Ishikawa (cell line): ENCODE results near the gene IZUMO3.

ENCODE experiments used
- CEBPB ChIP-seq: IDR thresholded peaks from 2 replicates; pipeline ENCODE4 v1.6.1; 2012
- CREB1 ChIP-seq: IDR thresholded peaks from 2 replicates; pipeline ENCODE4 v1.6.1; 2012; ENCODE audit warnings: low read depth
- EGR1 ChIP-seq: IDR thresholded peaks from 2 replicates; pipeline ENCODE4 v1.6.1; 2012
- EP300 ChIP-seq: IDR thresholded peaks from 2 replicates; pipeline ENCODE4 v1.6.1; 2012; ENCODE audit warnings: borderline replicate concordance
- FOXM1 ChIP-seq: IDR thresholded peaks from 2 replicates; pipeline ENCODE4 v1.6.1; 2012; ENCODE audit warnings: low read depth, borderline replicate concordance
- NFIC ChIP-seq: IDR thresholded peaks from 2 replicates; pipeline ENCODE4 v1.6.1; 2012
- RAD21 ChIP-seq: IDR thresholded peaks from 2 replicates; pipeline ENCODE4 v1.6.1; 2012; ENCODE audit warnings: low read depth
- REST ChIP-seq: IDR thresholded peaks from 2 replicates; pipeline ENCODE4 v1.6.1; 2012; ENCODE audit warnings: low read depth, mild to moderate bottlenecking
- TAF1 ChIP-seq: IDR thresholded peaks from 2 replicates; pipeline ENCODE4 v1.6.1; 2012; ENCODE audit warnings: low read depth, mild to moderate bottlenecking
- TCF12 ChIP-seq: IDR thresholded peaks from 2 replicates; pipeline ENCODE4 v1.6.1; 2012; ENCODE audit warnings: low read depth
- TEAD4 ChIP-seq: IDR thresholded peaks from 2 replicates; pipeline ENCODE4 v1.6.1; 2012
- USF1 ChIP-seq: IDR thresholded peaks from 2 replicates; pipeline ENCODE4 v1.6.1; 2012
- YY1 ChIP-seq: IDR thresholded peaks from 2 replicates; pipeline ENCODE4 v1.6.1; 2012; ENCODE audit warnings: low read depth
- ZBTB7A ChIP-seq: IDR thresholded peaks from 2 replicates; pipeline ENCODE4 v1.6.1; 2012; ENCODE audit warnings: low read depth
- TF ChIP-seq, protein P1 (sequence below): IDR thresholded peaks from 2 replicates; pipeline ENCODE4 v1.6.1; 2012

Gene IZUMO3

DNA sequence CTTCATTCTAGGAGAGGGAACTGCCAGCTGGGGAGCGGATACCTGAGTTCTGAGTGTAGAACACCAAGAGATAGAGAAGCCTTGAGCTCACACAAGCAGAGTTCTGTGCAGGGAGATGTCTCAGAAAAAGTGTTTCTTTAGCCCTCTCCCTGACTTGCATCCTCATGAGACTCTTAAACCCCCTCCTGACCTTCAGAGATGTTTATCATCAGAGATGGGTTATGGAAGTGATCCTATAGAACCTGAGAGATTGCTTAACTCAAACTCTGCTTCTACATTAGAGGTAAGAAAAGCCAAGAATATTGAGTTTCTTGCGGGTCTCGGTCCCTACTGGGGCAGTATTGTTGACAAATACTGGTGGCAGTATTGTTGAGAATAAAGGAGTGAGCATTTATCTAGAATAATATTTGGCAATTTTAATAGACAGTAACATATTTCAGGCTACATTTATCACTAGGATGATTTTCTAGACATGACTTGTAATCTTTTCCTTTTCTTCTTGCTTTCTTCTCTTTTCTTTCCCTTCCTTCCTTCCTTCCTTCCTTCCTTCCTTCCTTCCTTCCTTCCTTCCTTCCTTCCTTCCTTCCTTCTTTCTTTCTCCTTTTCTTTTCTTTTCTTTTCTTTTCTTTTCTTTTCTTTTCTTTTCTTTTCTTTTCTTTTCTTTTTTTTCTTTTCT is at the start of gene IZUMO3:
Gene IZUMO3 (minus strand): TSS at position 51 of the 676 bp plus-strand sequence. CDS start 248 bp downstream, outside the sequence.
- TF ChIP-seq TAF1 = no peak
- no peak for TF ChIP-seq FOXM1
- no peak for TF ChIP-seq TCF12
- TF ChIP-seq TEAD4 = no peak
- no peak for TF ChIP-seq EGR1
- TF ChIP-seq EP300 = no peak
- no peak for TF ChIP-seq RAD21
- TF ChIP-seq ZBTB7A = no peak
- no peak for TF ChIP-seq NFIC
- no peak for TF ChIP-seq USF1
- TF ChIP-seq, protein P1, sequence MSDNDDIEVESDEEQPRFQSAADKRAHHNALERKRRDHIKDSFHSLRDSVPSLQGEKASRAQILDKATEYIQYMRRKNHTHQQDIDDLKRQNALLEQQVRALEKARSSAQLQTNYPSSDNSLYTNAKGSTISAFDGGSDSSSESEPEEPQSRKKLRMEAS = no peak
- TF ChIP-seq YY1 = no peak
- TF ChIP-seq CREB1 = no peak
- TF ChIP-seq CEBPB = no peak
- no peak for TF ChIP-seq REST

DNA sequence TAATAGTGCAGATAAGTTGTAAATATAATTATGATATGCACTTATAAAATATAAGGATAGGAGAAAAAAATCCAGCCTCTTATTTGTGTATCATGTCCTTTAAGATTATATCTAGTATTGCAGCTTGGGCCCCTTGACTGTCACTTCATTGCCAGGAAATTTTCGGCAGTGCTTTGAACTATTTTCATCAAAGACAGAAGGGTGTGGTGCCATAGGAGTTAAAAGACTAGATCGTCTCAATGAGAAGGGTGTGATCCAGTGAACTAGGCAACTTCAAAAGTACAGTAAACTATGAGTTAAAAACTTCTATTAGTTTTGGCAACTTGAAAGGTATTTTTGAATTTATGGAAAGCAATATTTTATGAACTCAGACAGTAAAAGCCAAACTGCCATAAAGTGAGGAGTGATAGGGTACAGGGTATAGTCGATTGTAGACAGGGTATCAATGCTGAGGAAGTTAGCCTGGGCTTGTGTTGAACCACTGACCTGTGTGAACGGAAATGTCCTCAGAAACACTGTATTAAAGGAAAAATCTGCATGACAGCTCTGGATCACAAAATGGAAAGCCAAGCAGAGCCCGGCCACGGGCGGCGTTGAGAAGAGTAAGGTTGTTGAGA is 48.6 kb upstream of the IZUMO3 start:
- TF ChIP-seq, protein P1 = no peak
- no peak for TF ChIP-seq CREB1
- no peak for TF ChIP-seq USF1
- no peak for TF ChIP-seq YY1
- no peak for TF ChIP-seq EGR1
- no peak for TF ChIP-seq TCF12
- no peak for TF ChIP-seq TEAD4
- no peak for TF ChIP-seq FOXM1
- TF ChIP-seq RAD21 = no peak

GRCh38 chr9:24590432-24590831 is 44.7 kb upstream of the IZUMO3 start:
- TF ChIP-seq USF1 (no peak), CREB1 (no peak), TCF12 (no peak), REST (no peak), YY1 (no peak), TEAD4 (no peak), EP300 (no peak), CEBPB (no peak), ZBTB7A (no peak), RAD21 (no peak), NFIC (no peak), FOXM1 (no peak), EGR1 (no peak), TAF1 (no peak)
- TF ChIP-seq, protein P1 = no peak

DNA sequence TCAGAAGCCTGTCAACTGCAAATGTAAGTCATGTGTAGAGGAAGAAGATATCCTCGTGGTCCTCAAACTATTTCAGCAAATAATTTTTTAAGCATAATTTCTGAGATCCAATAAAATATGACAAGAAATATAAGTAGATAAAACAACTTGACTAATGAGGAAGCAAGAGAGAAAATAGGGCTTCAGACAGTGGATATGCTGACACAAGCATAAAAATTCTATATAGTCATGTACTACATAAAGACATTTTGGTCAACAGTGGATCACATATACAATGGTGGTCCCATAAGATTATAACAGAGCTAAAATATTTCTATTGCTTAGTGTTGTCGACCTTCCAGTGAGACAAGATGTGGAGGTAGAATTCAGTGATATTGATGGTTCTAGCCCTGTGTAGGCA is 42.2 kb upstream of the IZUMO3 start:
- TF ChIP-seq REST = no peak
- no peak for TF ChIP-seq RAD21
- TF ChIP-seq, protein P1 = no peak
- TF ChIP-seq CEBPB = no peak
- TF ChIP-seq TAF1 = no peak
- TF ChIP-seq USF1 = no peak
- no peak for TF ChIP-seq FOXM1
- TF ChIP-seq CREB1 = no peak
- no peak for TF ChIP-seq YY1
- no peak for TF ChIP-seq NFIC
- TF ChIP-seq EP300 = no peak
- TF ChIP-seq TCF12 = no peak
- no peak for TF ChIP-seq ZBTB7A
- TF ChIP-seq EGR1 = no peak
- TF ChIP-seq TEAD4 = no peak
